ENCODE data around the gene RFX1. TPM values are rescaled to one million over a fixed set of nuclear protein-coding genes. Genes with fewer than 3 reads are reported as not detected.
A peak's percentile ranks its signal among the peaks of the same experiment; 100 is the strongest.

Gene RFX1
- total RNA-seq, 2 experiments from 2014 or later, result 14.6 to 16.3 TPM

- H3K27me3 Mint-ChIP-seq, result no peaks in the 10 kb centered on the region
- H3K4me1 Mint-ChIP-seq (ENCODE audit: low read depth), result peaks cover 51% of the 10 kb centered on the region
- ChIA-PET POLR2A (interaction anchor here (0.6 to 1.3 kb wide), 4 partner anchors 12 to 48 kb away, joined by 3 to 9 read pairs (median 6); no protein-coding TSS in a partner anchor), CTCF (interaction anchor here (1.0 kb wide), 1 partner anchor 33 kb away, joined by 3 read pairs; the partner anchor contains the start of gene IL27RA)
- no peak for DNase-seq
- Histone ChIP-seq H3K9me3 (ENCODE audit: control insufficient read depth in 1 of 2, insufficient read depth in 1 of 2, low read length in 2 of 2) (no peaks in the 10 kb centered on the region), H3K27me3 (ENCODE audit: control insufficient read depth in 1 of 2, insufficient read depth in 2 of 2, low read length in 2 of 2) (no peaks in the 10 kb centered on the region), H3K4me3 (ENCODE audit: low read length) (no peak overlapping the region), H3K36me3 (ENCODE audit: insufficient read depth, low read length) (peaks cover 26% of the 10 kb centered on the region), H3K4me1 (ENCODE audit: insufficient read depth, low read length) (peaks cover 68% of the 10 kb centered on the region), H3K27ac (ENCODE audit: low read depth in 1 of 2, low read length in 2 of 2) (no peak overlapping the region)
- H3K4me3 Mint-ChIP-seq, result no peak overlapping the region
- intact Hi-C loops (cut with DNase I, micrococcal nuclease), result no loop called here
- ATAC-seq (ENCODE audit: poor library complexity), result no peak
- peaks cover 18% of the 10 kb centered on the region for H3K36me3 Mint-ChIP-seq (ENCODE audit: low read depth)
- H3K27ac Mint-ChIP-seq, result peak overlapping the region; percentile 83
- no peaks in the 10 kb centered on the region for H3K9me3 Mint-ChIP-seq
- no peak for TF ChIP-seq CTCF (IDR thresholded peaks at IDR 0.05)
Observed at GRCh38 chr19:13999085-13999484, 7.0 kb downstream of the RFX1 start.

DNA sequence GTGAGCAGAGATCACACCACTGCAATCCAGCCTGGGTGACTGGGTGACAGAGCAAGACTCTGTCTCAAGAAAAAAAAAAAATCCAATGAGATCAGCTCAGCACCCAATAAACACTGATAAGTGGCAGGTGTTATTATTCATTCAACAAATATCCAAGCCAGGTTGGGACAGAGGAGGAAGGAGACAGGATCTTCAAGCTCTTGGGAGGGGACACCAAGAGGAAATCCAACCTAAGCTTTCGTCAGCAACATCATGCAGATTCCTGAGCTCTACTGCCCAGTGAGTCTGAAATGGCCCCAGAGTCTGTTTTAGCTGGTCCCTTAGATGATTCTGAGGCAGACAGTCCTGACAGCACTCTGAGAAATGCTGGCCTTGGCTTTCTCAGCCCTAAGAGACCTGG is 7.7 kb downstream of the RFX1 start:
- H3K4me3 Mint-ChIP-seq, result no peak overlapping the region
- ChIA-PET CTCF (interaction anchor here (1.0 kb wide), 1 partner anchor 33 kb away, joined by 3 read pairs; the partner anchor contains the start of gene IL27RA), POLR2A (interaction anchor here (0.6 to 1.3 kb wide), 6 partner anchors 8 to 47 kb away, joined by 3 to 9 read pairs (median 3); partner anchors contain the start of genes IL27RA and RFX1)
- Histone ChIP-seq H3K4me1 (ENCODE audit: insufficient read depth, low read length) (peaks cover 66% of the 10 kb centered on the region), H3K9me3 (ENCODE audit: control insufficient read depth in 1 of 2, insufficient read depth in 1 of 2, low read length in 2 of 2) (no peaks in the 10 kb centered on the region), H3K36me3 (ENCODE audit: insufficient read depth, low read length) (peaks cover 26% of the 10 kb centered on the region), H3K4me3 (ENCODE audit: low read length) (no peak overlapping the region), H3K27me3 (ENCODE audit: control insufficient read depth in 1 of 2, insufficient read depth in 2 of 2, low read length in 2 of 2) (no peaks in the 10 kb centered on the region), H3K27ac (ENCODE audit: low read depth in 1 of 2, low read length in 2 of 2) (no peak overlapping the region)
- peaks cover 47% of the 10 kb centered on the region for H3K4me1 Mint-ChIP-seq (ENCODE audit: low read depth)
- H3K9me3 Mint-ChIP-seq, result no peaks in the 10 kb centered on the region
- intact Hi-C loops (cut with DNase I, micrococcal nuclease), result no loop called here
- ATAC-seq (ENCODE audit: poor library complexity) (no peak), DNase-seq (no peak)
- H3K36me3 Mint-ChIP-seq (ENCODE audit: low read depth), result peaks cover 18% of the 10 kb centered on the region
- peak overlapping the region; percentile 83 for H3K27ac Mint-ChIP-seq
- no peak for TF ChIP-seq CTCF (IDR thresholded peaks at IDR 0.05)
- H3K27me3 Mint-ChIP-seq, result no peaks in the 10 kb centered on the region

DNA sequence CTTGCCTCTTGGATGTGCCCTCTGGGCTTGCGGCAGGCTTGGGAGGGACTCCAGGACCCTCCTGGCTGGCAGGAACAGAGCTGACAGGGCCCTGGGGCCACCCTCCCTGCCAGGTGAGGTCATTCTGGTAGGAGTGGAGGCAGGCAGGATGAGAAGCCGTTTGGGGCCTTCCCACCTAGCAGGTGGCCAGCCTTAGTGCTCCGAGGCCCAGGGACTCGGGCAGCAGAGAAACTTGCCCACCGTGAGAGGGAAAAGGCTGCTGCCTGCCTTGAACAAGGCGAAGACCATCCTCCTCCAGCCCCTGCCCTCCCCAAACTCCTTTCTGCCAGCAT is 8.5 kb downstream of the RFX1 start:
- DNase-seq (no peak), ATAC-seq (ENCODE audit: poor library complexity) (no peak)
- POLR2A ChIA-PET, result interaction anchor here (1.1 kb wide), 1 partner anchor 9 kb away, joined by 3 read pairs; the partner anchor contains the start of gene RFX1
- no peak overlapping the region for H3K27ac ChIP-seq (ENCODE audit: low read depth in 1 of 2, low read length in 2 of 2)
- CTCF ChIA-PET, result no interaction called here
- peaks cover 21% of the 10 kb centered on the region for H3K36me3 Mint-ChIP-seq (ENCODE audit: low read depth)
- H3K36me3 ChIP-seq (ENCODE audit: insufficient read depth, low read length), result peaks cover 33% of the 10 kb centered on the region
- H3K4me3 Mint-ChIP-seq, result no peak overlapping the region
- H3K4me3 ChIP-seq (ENCODE audit: low read length), result no peak overlapping the region
- H3K27me3 Mint-ChIP-seq, result no peaks in the 10 kb centered on the region
- peak overlapping the region; percentile 83 for H3K27ac Mint-ChIP-seq
- no peaks in the 10 kb centered on the region for H3K9me3 ChIP-seq (ENCODE audit: control insufficient read depth in 1 of 2, insufficient read depth in 1 of 2, low read length in 2 of 2)
- no peaks in the 10 kb centered on the region for H3K9me3 Mint-ChIP-seq
- intact Hi-C loops (cut with DNase I, micrococcal nuclease), result no loop called here
- peaks cover 39% of the 10 kb centered on the region for H3K4me1 Mint-ChIP-seq (ENCODE audit: low read depth)
- H3K4me1 ChIP-seq (ENCODE audit: insufficient read depth, low read length), result peaks cover 66% of the 10 kb centered on the region
- TF ChIP-seq CTCF (IDR thresholded peaks at IDR 0.05), result no peak
- H3K27me3 ChIP-seq (ENCODE audit: control insufficient read depth in 1 of 2, insufficient read depth in 2 of 2, low read length in 2 of 2), result no peaks in the 10 kb centered on the region

Data from CD4-positive, alpha-beta T cell (primary cell).